Stimulated activated CD8-positive, alpha-beta memory T cell treated with anti-CD3 and anti-CD28 coated beads, Interleukin-7, amount 100 ng/mL, for 4 hours (primary cell): ENCODE results near the gene RPTOR.
"Not testable (repeated sequence)": the region's sequence is repeated elsewhere in the genome, so short reads cannot be mapped to it uniquely, and the experiment has no call there.

Source experiments
- DNase-seq, 2 donors: peaks; one replicate each; pipeline ENCODE4 v3.0.0-alpha.2; 2020; ENCODE audit warnings: low read depth in 2 of 2

The RPTOR gene

DNA sequence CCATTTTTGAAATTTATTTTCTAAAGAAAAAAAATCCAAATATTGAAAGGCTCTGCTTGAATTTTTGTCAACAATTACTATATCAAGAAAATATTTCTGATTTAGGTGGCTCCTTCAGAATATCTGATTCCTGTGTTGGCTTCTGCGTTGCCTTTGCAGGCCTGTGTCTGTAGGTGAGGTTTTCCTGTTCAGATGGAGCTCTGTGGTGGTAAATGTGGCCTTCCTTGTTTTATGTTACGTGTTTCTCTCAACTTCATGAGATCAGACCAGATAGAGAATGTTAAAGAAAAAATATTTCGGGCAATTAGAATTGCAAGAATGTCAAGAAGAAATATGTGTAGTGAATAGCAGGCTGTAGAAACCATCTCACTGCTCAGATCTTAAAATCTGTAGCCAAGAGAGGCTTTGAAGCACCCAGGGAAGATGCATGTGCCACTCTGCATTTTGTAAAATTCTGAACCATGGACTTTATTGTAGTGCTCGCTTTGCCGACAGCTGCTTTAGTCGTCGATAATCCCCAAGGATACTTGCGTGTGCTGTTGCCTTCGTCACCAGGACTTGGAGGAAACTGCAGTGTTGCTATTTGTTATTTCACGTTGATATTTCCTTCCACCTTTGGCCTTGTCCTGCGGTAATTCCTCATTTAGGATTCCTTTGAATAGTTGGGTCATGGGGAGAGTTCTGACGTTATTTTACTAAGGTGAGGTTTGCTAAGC is 69.9 kb downstream of the RPTOR start:
- no peak for DNase-seq

DNA sequence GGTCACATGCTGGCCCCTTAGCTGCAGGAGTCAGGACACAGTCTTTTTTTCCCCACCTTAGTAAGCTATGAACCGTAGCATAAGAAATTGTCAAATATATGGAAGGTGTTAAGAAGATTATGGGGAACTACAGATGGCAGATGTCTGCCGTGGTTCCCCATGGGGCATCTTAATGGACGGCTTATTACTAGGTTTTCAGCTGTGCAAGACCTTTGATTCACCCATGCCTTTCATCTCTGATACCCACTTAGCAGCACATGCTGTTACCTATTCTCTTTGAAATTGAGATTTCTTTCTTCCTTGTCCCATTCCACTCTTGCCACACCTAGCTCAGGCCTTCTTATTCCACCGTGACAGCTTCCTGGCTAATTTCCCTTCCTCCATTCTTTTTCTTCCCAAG is 70.7 kb downstream of the RPTOR start:
- no peak for DNase-seq

DNA sequence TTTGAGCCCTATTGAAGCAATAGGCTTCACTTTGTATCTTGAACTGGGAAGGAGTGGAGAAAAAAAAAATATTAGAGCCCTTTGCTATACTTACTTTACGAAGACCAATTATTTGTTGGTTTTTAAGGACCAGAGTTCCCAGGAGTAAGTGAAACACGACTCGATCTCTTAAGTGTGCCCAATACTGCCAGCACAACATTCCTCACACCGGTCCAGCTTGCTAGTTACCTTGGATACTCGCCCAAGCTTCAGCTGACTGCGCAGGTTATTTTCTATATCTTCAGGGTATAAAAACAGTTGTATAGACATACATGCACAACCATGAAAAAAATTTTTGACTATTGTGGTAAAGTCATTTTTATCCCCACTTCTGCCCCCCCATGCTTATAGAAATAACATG is 72.1 kb downstream of the RPTOR start:
- DNase-seq = no peak

DNA sequence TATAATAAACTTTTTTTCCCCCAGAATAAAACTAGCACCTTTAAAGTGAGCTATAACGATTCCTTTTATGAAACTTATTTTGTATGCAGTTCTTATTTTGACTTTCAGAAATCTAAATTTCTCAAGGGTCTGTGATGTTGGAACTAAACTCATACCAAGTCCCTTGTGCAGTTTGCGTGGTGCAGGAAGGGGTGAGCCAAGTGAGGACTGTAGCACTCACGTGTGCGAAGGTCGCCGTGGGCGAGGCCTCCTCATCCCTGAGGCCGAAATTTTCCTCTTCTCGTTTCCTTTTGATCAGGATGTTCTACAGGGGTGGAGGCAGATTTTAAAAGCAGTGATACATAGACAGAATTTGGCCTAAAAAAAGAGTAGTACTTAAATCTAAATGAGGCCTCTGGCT is 73.7 kb downstream of the RPTOR start:
- DNase-seq = no peak

DNA sequence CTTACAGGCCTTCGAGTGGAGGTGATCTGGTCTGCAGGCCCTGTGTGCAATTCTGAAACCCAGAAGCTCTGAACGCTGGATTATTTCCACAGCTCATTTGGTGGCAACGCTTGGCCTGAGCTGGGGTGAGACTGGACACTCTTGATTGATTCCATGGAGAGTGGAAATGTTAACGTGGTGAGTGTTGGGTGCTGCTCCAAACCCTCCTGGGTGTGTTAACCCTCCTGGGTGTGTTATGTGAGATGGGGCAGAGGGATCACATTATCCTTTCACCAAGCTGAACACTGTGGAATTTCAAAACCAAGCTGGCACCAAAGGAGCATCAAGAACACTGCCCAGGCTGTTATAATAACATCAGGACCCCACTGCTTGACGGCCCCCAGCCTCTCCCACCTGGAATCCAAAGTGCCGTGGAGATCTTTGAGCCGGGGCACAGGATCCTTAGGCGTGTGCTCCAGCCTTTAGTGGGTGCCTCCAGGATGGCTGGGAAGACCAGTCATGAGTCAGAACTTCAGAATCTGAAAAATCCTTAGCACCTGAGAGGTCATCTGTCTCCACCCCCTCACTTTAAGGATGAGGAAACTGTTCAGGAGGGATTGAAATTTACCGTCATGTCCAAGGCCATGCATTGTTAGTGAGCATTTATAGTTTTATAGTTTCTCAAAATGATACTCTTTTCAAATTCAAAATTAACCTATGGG is 75.0 kb downstream of the RPTOR start:
- no peak for DNase-seq

DNA sequence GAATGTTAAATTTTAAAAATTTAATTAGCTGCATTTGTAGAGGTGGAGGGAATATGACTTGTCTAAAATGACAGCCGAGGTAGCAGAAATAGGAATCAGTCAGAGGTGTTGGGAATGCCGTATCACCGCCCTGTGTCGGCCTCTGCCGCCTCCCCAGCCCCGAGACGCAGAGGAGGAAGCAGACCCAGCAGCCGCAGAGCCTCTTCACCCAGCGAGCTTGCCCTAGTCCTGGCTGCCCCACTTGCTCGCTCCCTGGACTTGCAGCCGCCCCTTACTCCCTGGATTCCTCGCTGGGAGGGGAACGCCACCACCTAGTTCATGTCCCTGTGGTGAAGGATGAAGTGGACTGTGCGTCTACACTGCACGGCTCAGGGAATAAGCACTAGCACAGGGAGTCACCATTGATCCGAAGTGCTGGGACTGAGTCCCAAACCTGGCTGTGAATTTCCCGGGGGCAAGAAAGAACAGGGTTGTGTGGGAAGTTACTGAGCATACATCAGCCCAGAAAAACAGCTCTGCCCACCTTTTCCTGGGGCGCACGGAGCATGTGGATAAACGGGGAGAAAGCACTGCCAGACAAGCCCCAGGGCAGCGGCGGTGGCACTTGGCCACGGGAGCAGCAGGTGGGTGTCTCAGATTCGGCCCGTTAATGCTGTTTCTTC is 76.8 kb downstream of the RPTOR start:
- no peak for DNase-seq

DNA sequence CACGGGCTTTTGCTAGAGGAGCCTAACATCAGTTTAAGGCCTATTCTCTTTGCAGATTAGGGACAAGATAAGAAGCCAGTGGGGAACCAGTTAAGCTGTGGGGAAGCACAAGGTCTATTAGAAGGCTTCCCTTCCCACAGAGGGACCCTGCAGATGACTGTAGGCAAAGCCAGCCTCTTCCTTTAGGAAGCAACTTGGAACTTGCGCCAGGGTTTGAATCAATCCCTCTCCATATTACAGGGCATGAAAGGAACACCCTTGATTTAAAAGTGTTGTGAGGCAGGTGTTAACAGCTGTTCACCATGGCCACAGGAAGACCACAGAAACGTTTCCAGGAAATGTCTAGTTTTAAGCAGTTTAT is 77.3 kb downstream of the RPTOR start:
- no peak for DNase-seq

DNA sequence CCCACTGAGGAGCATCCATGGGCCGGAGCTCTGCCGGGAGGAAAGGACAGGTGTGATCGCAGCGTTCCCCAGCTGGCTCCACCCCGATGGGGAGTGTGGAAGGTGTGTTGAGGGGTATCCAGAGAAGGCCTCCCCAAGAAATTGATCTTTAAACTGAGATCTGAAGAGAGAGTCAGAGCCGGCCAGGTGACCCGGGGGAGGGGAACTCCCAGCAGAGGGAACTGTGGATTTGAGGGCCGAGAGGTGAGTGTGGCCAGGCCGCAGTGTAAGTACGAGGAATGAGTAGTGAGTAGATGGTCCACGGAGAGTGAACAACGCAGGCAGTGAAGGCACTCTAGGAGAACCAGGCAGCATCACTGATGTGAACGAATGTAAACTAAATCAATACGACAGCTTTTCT is 80.2 kb downstream of the RPTOR start:
- DNase-seq = no peak

DNA sequence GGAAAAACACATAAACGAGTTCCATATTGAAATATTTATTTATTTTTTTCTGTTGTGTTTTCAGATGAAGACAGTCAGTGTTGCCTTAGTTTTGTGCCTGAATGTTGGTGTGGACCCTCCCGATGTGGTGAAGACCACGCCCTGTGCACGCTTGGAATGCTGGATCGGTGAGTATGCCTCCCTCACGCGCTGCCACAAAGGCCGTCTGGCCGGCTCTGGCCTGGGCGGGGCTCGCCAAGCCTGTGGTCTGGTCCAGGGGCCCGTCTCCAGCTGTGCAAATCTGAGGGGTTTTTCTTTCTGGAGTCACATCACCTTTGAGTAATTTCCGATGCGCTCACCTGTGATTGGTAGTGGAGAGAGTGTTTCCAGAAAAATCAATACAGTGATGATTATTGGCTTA is 81.0 kb downstream of the RPTOR start:
- no peak for DNase-seq

DNA sequence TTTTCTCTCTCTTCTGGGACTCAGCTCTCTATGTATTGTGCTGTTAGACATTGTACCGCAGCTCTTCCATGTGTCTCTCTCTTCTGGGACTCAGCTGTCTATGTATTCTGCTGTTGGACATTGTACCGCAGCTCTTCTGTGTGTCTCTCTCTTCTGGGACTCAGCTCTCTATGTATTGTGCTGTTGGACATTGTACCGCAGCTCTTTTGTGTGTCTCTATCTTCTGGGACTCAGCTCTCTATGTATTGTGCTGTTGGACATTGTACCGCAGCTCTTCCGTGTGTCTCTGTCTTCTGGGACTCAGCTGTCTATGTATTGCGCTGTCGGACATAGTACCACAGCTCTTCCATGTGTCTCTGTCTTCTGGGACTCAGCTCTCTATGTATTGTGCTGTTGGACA is 84.2 kb downstream of the RPTOR start:
- not testable (repeated sequence) for DNase-seq

DNA sequence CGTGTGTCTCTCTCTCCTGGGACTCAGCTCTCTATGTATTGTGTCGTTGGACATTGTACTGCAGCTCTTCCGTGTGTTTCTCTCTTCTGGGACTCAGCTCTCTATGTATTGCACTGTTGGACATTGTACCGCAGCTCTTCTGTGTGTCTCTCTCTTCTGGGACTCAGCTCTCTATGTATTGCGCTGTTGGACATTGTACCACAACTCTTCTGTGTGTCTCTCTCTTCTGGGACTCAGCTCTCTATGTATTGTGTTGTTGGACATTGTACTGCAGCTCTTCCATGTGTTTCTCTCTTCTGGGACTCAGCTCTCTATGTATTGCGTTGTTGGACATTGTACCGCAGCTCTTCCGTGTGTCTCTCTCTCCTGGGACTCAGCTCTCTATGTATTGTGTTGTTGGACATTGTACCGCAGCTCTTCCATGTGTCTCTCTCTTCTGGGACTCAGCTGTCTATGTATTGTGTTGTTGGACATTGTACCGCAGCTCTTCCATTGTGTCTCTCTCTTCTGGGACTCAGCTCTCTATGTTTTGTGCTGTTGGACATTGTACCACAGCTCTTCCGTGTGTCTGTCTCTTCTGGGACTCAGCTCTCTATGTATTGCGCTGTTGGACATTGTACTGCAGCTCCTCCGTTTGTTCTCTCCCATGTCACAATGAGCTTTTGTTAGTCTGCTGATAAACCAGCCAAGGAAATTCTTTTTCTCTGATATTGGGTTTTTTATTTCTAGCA is 84.8 kb downstream of the RPTOR start:
- DNase-seq = no peak

DNA sequence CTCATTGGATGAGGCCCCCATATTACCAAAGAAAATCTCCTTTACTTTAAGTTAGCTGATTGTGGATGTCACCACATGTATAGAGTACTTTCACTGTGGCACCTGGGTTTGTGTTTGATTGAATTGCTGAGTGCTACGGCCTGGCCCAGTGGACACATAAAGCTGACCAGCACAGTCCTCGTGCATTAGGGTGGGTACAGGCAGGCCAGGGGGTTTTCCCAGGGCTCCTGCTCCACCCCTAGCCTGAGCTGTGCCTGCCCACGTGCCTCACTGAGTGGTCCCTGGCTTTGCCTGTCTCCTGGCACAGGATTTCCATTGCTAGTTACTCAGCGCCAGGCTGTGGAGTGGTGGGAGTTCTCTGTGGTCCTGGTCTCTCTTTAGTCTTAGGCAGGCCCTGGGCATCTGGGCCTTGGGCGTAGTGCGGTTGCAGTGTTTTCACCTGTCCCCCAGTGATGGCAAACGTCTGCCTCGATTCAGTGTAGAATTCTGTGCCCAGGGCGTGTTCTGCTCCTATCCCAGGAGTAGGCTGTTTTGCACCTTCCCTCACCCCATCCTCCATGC is 86.0 kb downstream of the RPTOR start:
- no peak for DNase-seq

DNA sequence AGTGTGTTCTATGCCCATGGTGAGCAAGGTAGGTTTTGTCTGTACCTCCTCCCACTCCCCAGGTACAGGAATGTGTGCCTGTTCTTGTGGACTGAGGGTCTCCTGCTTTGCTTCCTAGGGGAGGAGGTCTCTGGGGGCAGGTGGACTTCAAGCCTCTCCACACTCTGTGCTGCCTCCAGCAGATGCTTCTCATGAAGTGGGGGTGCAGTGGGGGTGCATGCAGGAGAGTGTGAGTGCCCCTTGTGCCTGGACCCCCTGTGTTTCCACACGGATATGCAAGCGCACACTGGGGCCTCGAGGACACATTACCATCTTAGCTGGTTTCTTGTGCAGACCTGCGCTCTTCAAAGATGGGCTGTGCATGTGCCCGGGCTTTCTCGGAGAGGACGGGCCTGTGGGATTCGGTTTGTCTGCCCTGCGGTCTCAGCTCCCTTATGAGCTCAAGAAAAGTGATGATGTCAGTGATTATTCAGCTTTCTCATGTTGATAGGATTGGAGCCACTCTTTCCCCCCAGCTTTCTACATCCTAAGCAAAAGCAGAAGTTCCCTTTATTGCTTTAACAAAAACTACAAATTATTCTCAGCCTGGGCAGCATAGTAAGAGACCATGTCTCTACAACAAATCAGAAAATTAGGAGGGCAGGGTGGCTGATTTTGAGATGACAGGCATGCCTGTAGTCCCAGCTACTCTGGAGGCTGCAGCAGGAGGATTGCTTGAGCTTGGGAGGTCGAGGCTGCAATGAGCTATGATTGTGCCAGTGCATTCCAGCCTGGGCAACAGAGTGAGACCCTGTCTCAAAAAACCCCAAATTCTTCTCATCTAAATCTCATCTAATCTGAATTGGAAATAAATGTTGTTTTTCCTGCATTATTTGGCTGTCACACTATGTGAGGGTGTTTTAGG is 86.8 kb downstream of the RPTOR start:
- DNase-seq = no peak

DNA sequence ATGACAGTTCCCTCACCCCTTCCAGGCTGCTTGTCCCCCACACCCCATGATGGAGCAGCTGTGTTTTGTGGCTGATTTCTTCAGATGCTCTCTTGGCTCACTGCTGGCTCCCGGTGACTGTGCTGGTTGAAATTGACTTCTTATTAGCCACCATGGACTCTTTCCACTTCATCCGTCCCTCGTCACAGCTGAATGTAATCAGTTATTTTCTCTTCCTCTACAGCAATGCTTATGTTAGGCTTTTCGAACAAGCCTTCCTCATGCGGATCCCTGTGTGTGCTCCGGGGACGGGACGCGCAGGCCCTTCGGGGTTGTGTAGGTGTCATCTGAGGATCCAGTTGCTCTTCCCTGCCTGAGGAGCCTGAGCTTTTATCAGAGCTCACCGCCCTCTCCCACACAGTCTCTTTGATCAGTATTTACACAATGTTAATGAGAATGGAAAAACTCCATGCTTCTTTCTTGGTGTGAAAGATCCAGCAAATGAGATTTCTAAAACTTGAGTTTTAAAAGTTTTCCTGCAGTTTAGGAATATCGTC is 87.5 kb downstream of the RPTOR start:
- DNase-seq = no peak

DNA sequence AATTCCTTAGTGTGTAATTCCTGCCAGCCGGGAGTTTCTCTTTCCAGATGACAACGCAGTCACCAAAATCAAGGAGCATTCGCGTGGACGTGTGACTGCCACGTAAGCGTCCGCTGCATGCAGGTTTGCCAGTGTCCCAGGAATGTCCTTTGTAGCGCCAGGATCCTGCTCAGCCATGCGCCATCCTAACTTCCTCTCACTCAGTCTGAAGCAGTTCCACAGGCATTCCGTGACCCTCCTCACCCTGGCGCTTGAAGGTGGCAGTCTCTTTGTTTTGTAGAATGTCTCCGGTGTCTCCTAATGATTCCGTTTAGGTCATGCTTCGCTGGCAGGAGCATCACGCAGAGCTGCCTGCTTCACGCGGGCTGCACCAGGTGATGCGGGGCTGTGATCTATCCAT is 88.6 kb downstream of the RPTOR start:
- no peak for DNase-seq

DNA sequence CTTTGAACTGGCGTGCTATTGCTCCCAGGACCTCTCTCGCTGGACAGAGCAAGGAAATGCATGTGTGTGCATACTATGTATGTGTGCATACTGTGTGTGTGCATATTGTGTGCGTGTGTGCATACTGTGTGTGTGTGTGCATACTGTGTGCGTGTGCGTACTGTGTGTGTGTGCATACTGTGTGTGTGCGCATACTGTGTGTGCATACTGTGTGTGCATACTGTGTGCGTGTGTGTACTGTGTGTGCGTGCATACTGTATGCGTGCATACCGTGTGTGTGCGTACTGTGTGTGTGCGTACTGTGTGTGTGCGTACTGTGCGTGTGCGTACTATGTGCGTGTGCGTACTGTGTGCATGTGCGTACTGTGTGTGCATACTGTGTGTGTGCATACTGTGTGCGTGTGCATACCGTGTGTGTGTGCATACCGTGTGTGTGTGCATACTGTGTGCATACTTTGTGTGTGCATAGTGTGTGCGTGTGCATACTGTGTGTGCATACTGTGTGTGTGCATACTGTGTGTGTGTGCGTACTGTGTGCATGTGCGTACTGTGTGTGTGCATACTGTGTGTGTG is 89.4 kb downstream of the RPTOR start:
- DNase-seq = no peak

DNA sequence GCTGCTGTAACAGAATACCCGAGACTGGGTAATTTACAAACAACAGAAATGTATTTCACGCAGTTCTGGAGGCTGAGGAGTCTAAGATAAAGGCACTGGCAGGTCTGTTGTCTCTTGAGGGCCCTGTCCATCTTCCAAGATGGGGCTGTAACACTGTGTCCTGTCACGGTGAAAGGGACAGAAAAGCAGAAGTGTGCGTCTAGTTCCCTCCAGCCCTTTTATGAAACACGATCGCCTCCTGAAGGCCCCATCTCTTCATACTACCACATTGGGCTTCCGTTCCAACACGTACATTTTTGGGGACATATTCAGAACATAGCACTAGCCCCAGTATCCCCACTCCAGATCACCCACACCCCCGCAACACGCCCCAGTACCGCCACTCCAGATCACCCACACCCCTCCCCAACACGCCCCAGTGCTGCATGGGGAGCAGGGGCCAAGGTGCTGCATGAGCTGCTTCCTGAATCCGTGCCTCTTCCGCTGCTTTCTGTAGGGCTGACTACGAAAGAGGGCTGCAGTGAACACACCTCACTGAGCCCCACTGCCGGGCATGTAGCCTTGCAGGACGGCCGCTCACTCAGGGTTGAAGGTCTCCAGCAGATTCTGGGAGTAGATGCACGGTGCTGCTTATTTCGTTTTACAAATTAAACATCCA is 91.9 kb downstream of the RPTOR start:
- no peak for DNase-seq

DNA sequence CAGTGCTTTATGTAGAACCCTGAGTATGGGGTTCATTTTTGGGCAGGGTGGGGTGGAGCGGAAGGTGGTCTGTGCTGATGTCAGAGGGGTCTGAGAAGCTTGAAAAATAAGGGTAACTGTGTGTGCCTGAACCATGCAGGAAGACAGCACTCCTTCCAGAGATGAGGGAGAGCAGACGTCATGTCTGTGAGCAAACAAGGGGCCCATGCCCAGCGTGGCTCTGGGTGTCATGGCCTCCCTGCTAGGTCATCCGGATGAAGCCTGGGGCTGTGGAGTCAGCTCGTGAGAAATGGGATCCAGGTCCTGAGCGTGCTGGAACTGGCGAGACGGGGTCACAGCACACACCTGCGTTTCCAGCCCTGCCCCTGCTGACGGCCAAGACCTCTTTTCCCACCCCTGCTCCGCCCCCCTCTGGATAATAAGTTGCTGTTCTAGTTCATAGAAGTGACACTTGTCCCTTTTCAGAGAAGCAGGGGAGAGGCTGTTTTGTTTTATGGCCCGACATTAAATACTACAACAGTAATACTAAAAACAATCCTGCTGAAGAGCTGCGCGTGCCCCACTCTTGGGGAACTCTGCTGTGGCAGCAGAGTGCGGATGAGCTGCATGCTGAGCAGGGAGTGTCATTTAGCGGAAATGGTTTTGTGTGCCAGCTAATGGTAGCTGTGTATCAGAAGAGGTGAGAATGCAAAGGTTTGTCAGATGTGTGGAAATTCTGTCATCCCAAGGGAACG is 92.6 kb downstream of the RPTOR start:
- no peak for DNase-seq

DNA sequence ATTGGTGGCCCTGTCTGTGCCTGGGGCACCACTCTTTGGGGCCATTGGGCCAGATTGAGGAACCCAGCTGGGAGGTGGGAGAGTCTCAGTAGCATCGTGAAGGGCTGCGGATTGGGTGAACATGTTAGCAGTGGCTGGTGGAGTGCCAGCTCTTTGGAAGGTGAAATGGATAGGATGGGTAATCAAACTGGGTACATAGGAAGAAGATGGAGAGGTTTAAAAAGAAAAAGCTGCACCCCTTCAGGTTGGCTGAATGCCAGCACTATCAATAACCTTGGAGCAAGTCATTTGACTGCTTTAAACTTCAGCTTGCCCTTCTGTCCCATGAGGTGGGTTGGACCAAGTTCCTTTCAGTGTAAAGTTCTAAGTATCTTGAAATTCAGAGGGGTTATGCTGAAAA is 95.0 kb downstream of the RPTOR start:
- no peak for DNase-seq
